LHCN-M2 (cell line): ENCODE data around the gene PHF10. TPM values are rescaled to one million over a fixed set of nuclear protein-coding genes. Genes with fewer than 3 reads are reported as not detected.
A peak's percentile ranks its signal among the peaks of the same experiment; 100 is the strongest.
"Not testable (repeated sequence)": the region's sequence is repeated elsewhere in the genome, so short reads cannot be mapped to it uniquely, and the experiment has no call there.

Source experiments
- DNase-seq: peaks from one replicate; pipeline ENCODE4 v3.0.0-alpha.2; 2012; ENCODE audit warnings: low read depth
- total RNA-seq: library from RNA; depleted of rRNA; stranded (reverse); fragments of >200 nt; gene quantifications from 2 replicates; pipeline ENCODE4 v1.2.3, GENCODE V29; 2014

The PHF10 gene
- total RNA-seq, 1 experiment from 2014 or later = 19.3 TPM

- peak; percentile 49 for DNase-seq
These were observed 945 bp downstream of the PHF10 start for GRCh38 chr6:169723200-169723909.

DNA sequence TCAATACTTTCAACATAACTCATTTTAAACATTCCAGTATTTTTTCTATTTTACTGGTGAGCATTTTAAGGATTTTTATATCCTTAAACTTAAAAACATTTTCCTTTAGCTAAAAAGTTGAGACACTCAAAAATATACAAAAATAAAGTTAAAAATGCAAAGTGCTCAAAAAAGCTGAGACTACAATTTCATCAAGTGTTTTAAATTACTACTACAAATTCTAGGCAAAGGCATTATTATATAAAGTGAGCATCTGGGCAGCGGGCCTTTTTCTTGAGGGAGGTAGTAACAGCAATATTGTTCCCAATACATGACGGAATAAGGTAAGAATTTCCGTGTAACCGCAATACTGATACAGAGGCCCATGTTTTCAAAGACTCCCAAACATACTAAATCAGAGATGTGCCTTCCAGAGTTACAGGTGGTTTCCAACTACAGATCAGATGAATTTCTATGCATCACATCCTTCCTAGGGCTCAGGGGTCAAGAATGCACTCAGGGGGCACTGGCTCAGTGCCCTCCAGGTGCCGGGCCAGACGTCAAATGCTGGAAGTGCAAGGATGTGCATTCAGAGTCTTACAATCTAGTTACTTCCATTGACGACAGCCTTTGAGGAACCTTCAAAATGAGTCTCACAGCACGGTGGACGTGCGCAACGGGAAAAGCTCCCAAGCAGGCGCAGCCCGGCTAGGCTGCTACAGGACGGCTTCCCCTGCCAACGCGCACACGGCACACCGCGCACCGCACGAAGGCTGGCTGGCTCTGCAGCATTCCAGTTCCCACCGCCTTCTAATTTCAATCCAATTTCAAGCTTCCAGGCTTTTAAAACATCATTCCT is 1.7 kb downstream of the PHF10 start:
- DNase-seq = peak; percentile 45

DNA sequence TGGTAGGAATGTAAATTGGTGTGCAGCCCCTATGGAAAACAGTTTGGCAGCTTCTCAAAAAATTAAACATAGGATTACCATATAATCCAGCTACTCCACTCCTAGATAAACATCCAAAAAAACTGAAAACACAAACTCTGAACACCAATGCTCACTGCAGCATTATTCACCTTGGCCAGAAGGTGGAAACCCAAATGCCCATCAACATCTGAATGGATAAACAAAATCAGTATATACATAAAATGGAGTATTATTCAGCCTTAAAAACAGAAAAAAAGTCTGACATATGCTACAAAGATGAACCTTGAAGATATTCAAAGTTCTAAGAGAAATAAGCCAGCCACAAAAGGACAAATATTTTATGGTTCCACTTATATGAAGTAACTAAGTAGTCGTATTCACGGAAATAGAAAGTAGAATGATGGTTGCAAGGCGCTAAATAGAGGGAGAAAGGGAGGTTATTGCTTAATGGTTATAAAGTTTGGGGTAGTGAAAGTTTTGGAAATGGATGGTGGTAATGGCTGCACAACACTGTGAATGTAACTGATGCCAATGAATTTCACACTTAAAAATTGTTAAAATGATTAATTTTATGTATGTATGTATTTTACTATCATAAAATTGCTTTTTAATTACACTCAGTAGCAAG is 4.0 kb downstream of the PHF10 start:
- DNase-seq = no peak

GRCh38 chr6:169719117-169719516 is 5.2 kb downstream of the PHF10 start:
- DNase-seq = no peak

GRCh38 chr6:169714595-169714994 is 9.7 kb downstream of the PHF10 start:
- DNase-seq = no peak

- peak; percentile 37 for DNase-seq
These were observed 10.1 kb downstream of the PHF10 start for GRCh38 chr6:169714178-169714577.

GRCh38 chr6:169710009-169710408 is 14.3 kb downstream of the PHF10 start:
- no peak for DNase-seq

DNA sequence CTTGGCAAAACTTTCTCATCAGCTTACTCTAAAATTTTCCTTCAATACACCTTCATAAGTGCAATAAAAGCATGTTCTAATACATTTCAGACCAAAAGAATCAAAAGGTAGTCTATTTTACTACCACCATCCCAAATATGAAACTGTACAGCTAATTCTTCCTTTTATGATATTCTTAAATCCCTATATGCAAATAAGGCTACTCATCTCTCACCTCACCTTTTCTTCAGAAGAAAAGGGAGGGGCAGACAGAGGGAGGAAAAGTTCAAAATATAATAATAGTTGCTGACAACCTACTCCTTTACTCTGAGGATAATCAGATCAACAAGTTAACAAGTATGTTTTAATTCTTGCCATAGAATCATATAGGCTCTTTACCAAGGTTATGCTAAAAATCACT is 15.0 kb downstream of the PHF10 start:
- no peak for DNase-seq

DNA sequence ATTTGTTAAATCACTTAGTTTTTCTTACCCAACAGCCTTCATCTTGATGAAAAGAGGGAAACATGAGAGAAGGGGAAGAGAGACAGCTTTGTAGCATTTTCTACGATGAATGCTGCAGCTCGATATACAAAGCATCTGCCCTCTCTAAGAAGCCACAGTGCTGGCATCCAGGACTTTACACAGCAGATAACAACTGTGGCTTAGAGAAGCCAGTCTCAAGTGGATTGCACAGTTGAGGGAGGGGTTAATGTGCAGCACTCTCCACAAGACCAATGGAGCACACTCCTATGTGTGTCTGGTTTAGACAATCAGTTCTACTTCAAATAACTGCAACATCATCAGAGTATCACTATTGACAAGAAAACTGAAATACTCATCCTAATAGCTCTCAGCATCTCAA is 16.5 kb downstream of the PHF10 start:
- DNase-seq = no peak

DNA sequence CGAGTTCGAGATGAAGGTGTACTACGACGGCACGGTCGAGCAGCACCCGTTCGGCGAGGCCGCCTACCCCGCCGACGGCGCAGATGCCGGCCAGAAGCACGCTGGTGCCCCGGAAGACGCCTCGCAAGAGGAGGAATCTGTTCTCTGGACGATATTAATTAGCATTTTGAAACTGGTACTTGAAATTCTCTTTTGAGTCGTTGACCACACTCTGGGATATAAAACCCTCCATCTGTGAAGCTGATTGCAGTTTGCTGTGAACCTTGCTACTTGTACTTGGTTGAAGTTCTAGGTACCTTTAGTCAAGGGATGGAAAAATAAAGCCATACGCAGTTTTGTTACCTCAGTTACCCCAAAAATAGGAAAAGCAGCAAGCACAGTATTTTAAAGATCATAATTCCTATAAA is 21.5 kb downstream of the PHF10 start:
- DNase-seq = no peak

- DNase-seq = peak; percentile 95
These were observed 22.1 kb downstream of the PHF10 start, which contains the start of the genes C6orf120 and WDR27 for GRCh38 chr6:169701954-169702839. Gene C6orf120 (plus strand): TSS chr6:169702126. CDS start chr6:169702460, 334 bp downstream. Gene WDR27 (minus strand): TSS chr6:169702029. CDS start chr6:169689005, 13,024 bp downstream.

- DNase-seq = no peak
These were observed 22.9 kb downstream of the PHF10 start for GRCh38 chr6:169701311-169701953.

DNA sequence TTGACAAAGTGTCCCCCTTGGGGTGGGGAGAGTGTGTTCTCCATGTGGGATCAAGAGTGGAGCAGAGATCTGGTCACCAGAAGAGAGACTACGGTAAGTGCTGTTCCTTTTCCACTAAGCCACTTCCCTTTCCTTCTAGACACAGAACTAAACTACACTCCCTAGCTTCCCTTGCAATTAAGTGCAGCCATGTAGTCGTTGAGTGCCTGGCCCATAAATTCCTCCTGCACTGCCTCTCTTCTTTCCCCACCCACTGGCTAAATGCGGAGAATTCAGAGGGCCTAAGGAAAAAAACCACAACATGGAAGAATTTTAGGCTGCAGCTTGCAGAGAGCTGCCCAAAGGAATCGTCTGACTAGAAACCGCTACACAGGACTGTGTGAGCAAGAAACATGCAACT is 24.0 kb downstream of the PHF10 start:
- DNase-seq = peak; percentile 46

- not testable (repeated sequence) for DNase-seq
These were observed 27.2 kb downstream of the PHF10 start for GRCh38 chr6:169697115-169697514.

GRCh38 chr6:169695131-169695530 is 29.2 kb downstream of the PHF10 start:
- DNase-seq = no peak

DNA sequence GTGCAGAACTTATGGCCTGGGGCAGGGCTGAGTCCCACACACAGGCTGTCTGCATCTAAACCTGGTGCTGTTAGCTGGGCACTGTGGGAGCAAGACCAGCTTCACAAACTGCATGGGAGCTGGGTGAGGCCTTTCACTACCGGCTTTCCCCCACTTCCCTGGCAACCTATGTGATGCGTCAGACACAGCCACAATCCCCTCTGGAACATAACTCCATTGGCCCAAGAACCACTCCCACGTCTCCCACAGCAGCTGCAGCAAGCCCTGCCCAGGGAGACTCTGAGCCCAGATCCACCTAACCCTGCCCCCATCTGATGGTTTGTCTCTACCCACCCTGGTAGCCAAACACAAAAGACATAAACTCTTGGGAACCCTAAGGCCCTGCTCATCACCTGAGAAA is 31.8 kb downstream of the PHF10 start:
- peak; percentile 92 for DNase-seq

DNA sequence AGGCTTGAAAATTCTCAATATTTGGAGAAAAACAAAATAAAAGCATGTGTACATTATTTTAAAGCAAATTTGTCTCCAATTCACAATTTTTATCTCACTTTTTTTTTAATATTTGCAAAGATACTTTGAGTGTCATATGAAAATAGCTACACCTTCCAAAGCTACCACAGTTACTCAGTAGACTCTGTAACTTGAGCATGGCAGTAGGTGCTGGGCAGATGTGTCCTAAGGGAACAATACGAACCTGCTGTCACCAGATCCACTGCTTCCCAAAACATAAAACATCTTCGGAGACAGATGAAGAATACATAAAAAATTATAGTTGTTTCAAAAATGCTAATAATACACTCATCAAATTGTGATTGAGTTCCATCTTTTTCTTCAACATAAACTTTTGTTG is 33.0 kb downstream of the PHF10 start:
- DNase-seq = no peak

DNA sequence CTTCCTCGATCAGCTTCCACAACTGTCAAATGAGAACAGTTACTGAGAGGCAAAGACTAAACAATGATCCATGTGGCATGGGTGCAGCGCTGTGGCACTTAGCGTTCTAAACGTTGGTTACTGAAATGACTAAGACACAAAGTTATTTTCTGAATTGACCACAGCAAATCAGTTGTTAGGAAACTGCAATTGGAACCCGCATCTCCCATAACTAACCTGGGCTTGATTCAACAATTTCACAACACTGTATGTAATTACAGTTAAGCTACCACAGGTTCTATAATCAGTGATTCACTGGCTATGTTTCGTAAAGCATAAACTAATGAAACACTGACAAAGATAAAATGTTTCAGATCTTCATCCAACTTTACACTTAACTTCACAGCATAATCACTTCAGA is 35.0 kb downstream of the PHF10 start:
- DNase-seq = peak; percentile 96

DNA sequence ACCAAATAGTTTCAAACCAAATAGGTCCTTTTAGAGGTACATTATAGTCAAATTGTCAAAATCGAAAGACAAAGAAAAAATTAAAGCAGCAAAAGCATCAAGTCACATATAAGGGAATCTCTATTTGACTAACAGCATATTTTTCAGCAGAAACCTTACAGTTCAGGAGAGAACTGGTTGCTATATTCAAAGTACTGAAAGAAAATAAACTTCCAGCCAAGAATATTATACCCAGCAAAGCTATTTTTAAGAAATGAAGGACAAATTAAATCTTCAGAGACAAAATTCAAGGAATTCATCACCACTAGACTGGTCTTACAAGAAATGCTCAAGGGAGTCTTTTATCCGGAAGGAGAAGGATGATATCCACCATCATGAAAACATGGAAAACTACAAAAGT is 38.4 kb downstream of the PHF10 start:
- no peak for DNase-seq

- no peak for DNase-seq
These were observed 40.2 kb downstream of the PHF10 start for GRCh38 chr6:169684056-169684455.

DNA sequence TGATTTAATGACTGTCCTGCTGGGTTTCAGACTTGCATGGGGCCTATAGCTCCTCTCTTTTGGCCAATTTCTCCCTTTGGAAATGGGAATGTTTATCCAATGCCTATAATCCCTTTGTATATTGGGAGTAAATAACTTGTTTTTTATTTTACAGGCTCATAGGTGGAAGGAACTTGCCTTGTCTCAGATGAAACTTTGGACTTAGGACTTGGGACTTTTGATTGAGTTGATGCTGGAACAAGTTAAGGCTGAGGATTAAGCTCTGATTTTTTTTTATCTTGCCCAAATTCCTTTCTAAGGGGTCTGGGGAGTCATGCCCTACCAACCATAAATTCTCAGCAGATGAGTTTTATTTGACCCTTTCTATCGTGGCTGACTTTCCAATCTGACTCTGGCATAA is 46.0 kb downstream of the PHF10 start:
- DNase-seq = no peak
